Neural crest cell (in vitro differentiated cells): ENCODE measurements around the gene CA12. TPM values are rescaled to one million over a fixed set of nuclear protein-coding genes. Genes with fewer than 3 reads are reported as not detected.

Source experiments
- DNase-seq: peaks from one replicate; pipeline ENCODE4 v3.0.0; 2021; ENCODE audit warnings: low read depth, mixed read lengths, low spot score
- H3K27ac Mint-ChIP-seq: one replicate; pipeline ENCODE4 v1.8.0; 2021; ENCODE audit warnings: mild to moderate bottlenecking, mixed read lengths; ENCODE audit not compliant: unreplicated experiment
- H3K27me3 Mint-ChIP-seq: 2 replicates; pipeline ENCODE4 v1.8.0; 2021; ENCODE audit warnings: low read depth, mild to moderate bottlenecking, mixed read lengths
- H3K36me3 Mint-ChIP-seq: 2 replicates; pipeline ENCODE4 v1.8.0; 2021; ENCODE audit warnings: low read depth, mild to moderate bottlenecking, mixed read lengths
- H3K4me1 Mint-ChIP-seq: 2 replicates; pipeline ENCODE4 v1.8.0; 2021; ENCODE audit warnings: mixed read lengths
- H3K4me3 Mint-ChIP-seq: one replicate; pipeline ENCODE4 v1.8.0; 2021; ENCODE audit warnings: mild to moderate bottlenecking, mixed read lengths
- H3K9me3 Mint-ChIP-seq: 2 replicates; pipeline ENCODE4 v1.8.0; 2021; ENCODE audit warnings: mixed read lengths
- CTCF ChIP-seq: fragments of 200-600 bp; sonication (generic); conservative IDR thresholded peaks from 2 replicates; pipeline ENCODE4 v1.5.0; 2021; ENCODE audit warnings: antibody characterized with exemption, mild to moderate bottlenecking
- long read RNA-seq: library from polyadenylated mRNA; unstranded; transcript quantifications from one replicate; pipeline ENCODE4 v2.0.0, GENCODE V29; 2020
- total RNA-seq: library from RNA; stranded (reverse); gene quantifications from 2 replicates; pipeline ENCODE4 v1.2.1, GENCODE V29; 2021

Gene CA12
- 1.1 TPM in 2 replicates for total RNA-seq
- long read RNA-seq, partial matches to known transcripts = 1 of 1 reads
- long read RNA-seq, other reads (novel, unspliced or antisense) = 0 of 1 reads

- peaks cover 21% of the 10 kb centered on the region for H3K4me1 Mint-ChIP-seq
- H3K27ac Mint-ChIP-seq = peak within 1 kb of the TSS; percentile 28
- no peak for TF ChIP-seq CTCF
- H3K9me3 Mint-ChIP-seq = no peaks in the 10 kb centered on the region
- no peaks in the 10 kb centered on the region for H3K36me3 Mint-ChIP-seq
- H3K27me3 Mint-ChIP-seq = peaks cover 48% of the 10 kb centered on the region
- peak within 1 kb of the TSS; percentile 80 for H3K4me3 Mint-ChIP-seq
- DNase-seq = peak; percentile 28
Measured at GRCh38 chr15:63381301-63382204, at the start of gene CA12. TSS of gene CA12 (minus strand) at chr15:63381846. CDS start at chr15:63381720, 126 bp downstream.

GRCh38 chr15:63430766-63431451 lies 49.3 kb upstream of the CA12 start:
- H3K4me3 Mint-ChIP-seq = no peak overlapping the region
- H3K27ac Mint-ChIP-seq = no peak overlapping the region
- no peaks in the 10 kb centered on the region for H3K27me3 Mint-ChIP-seq
- no peak for TF ChIP-seq CTCF
- DNase-seq = no peak
- H3K4me1 Mint-ChIP-seq = no peaks in the 10 kb centered on the region
- no peaks in the 10 kb centered on the region for H3K9me3 Mint-ChIP-seq
- no peaks in the 10 kb centered on the region for H3K36me3 Mint-ChIP-seq

GRCh38 chr15:63426552-63426951 lies 44.9 kb upstream of the CA12 start:
- Mint-ChIP-seq H3K36me3 (no peaks in the 10 kb centered on the region), H3K27me3 (no peaks in the 10 kb centered on the region)

GRCh38 chr15:63425426-63425985 lies 43.9 kb upstream of the CA12 start:
- H3K27ac Mint-ChIP-seq = peak overlapping the region; percentile 5
- no peaks in the 10 kb centered on the region for H3K27me3 Mint-ChIP-seq
- H3K36me3 Mint-ChIP-seq = no peaks in the 10 kb centered on the region
- TF ChIP-seq CTCF = no peak
- peaks cover 5% of the 10 kb centered on the region for H3K9me3 Mint-ChIP-seq
- no peak for DNase-seq
- H3K4me3 Mint-ChIP-seq = no peak overlapping the region
- no peaks in the 10 kb centered on the region for H3K4me1 Mint-ChIP-seq

More at GRCh38 chr15:63426552-63426951, 44.9 kb upstream of the CA12 start:
- Mint-ChIP-seq H3K27ac (no peak overlapping the region), H3K4me1 (no peaks in the 10 kb centered on the region), H3K9me3 (peaks cover 5% of the 10 kb centered on the region), H3K4me3 (no peak overlapping the region)
- no peak for DNase-seq
- no peak for TF ChIP-seq CTCF

- no peak for TF ChIP-seq CTCF
- H3K9me3 Mint-ChIP-seq = peaks cover 5% of the 10 kb centered on the region
- no peaks in the 10 kb centered on the region for H3K27me3 Mint-ChIP-seq
- no peaks in the 10 kb centered on the region for H3K36me3 Mint-ChIP-seq
- H3K4me3 Mint-ChIP-seq = no peak overlapping the region
- no peak for DNase-seq
- no peaks in the 10 kb centered on the region for H3K4me1 Mint-ChIP-seq
- no peak overlapping the region for H3K27ac Mint-ChIP-seq
Measured at GRCh38 chr15:63422891-63423590, 41.4 kb upstream of the CA12 start.
